GM21360 (cell line): ENCODE data around the gene TMEM108.

Experiments
- ATAC-seq: cut with Tn5 transposase; IDR thresholded peaks from one replicate; pipeline ENCODE4 v1.9.1; 2021; ENCODE audit warnings: mild to moderate bottlenecking, moderate library complexity; ENCODE audit not compliant: unreplicated experiment

TMEM108 gene

GRCh38 chr3:133053532-133053931 lies 15.3 kb downstream of the TMEM108 start:
- no peak for ATAC-seq

GRCh38 chr3:133054586-133054985 lies 16.4 kb downstream of the TMEM108 start:
- no peak for ATAC-seq

- ATAC-seq: no peak
These were observed 17.1 kb downstream of the TMEM108 start for GRCh38 chr3:133055339-133055738.

GRCh38 chr3:133058243-133058642 lies 20.1 kb downstream of the TMEM108 start:
- ATAC-seq: no peak

GRCh38 chr3:133058831-133059230 lies 20.6 kb downstream of the TMEM108 start:
- no peak for ATAC-seq

- ATAC-seq: no peak
These were observed 27.2 kb downstream of the TMEM108 start for GRCh38 chr3:133065193-133065961.

GRCh38 chr3:133066026-133066425 lies 27.8 kb downstream of the TMEM108 start:
- no peak for ATAC-seq

- ATAC-seq: no peak
These were observed 31.5 kb downstream of the TMEM108 start for GRCh38 chr3:133069556-133070286.

GRCh38 chr3:133074977-133075376 lies 36.8 kb downstream of the TMEM108 start:
- ATAC-seq: no peak

GRCh38 chr3:133077688-133078087 lies 39.5 kb downstream of the TMEM108 start:
- no peak for ATAC-seq

GRCh38 chr3:133079621-133080020 lies 41.4 kb downstream of the TMEM108 start:
- ATAC-seq: no peak

- no peak for ATAC-seq
These were observed 42.8 kb downstream of the TMEM108 start for GRCh38 chr3:133081016-133081415.

- ATAC-seq: no peak
These were observed 45.2 kb downstream of the TMEM108 start for GRCh38 chr3:133083395-133083794.

- no peak for ATAC-seq
These were observed 51.8 kb downstream of the TMEM108 start for GRCh38 chr3:133089906-133090485.

- no peak for ATAC-seq
These were observed 54.5 kb downstream of the TMEM108 start for GRCh38 chr3:133092681-133093080.

GRCh38 chr3:133093366-133093765 lies 55.2 kb downstream of the TMEM108 start:
- ATAC-seq: no peak

GRCh38 chr3:133096900-133097613 lies 58.9 kb downstream of the TMEM108 start:
- ATAC-seq: no peak

- ATAC-seq: no peak
These were observed 65.5 kb downstream of the TMEM108 start for GRCh38 chr3:133103706-133104105.

- no peak for ATAC-seq
These were observed 68.0 kb downstream of the TMEM108 start for GRCh38 chr3:133106169-133106568.

- ATAC-seq: no peak
These were observed 74.5 kb downstream of the TMEM108 start for GRCh38 chr3:133112666-133113065.

GRCh38 chr3:133113526-133113925 lies 75.3 kb downstream of the TMEM108 start:
- ATAC-seq: no peak
